GM21723 (cell line): ENCODE data around the gene ARF3.

ENCODE experiments used
- ATAC-seq: cut with Tn5 transposase; IDR thresholded peaks from one replicate; pipeline ENCODE4 v1.9.1; 2021; ENCODE audit warnings: mild to moderate bottlenecking, moderate library complexity; ENCODE audit not compliant: unreplicated experiment

Gene ARF3

GRCh38 chr12:48957141-48958048 is at the start of gene ARF3:
Gene ARF3 (minus strand): TSS chr12:48957487. CDS start chr12:48941095, 16,392 bp downstream.
- ATAC-seq = peak; percentile 94

- no peak for ATAC-seq
Measured at GRCh38 chr12:49000346-49000745, 43.1 kb upstream of the ARF3 start.

- peak; percentile 35 for ATAC-seq
Measured at GRCh38 chr12:48999371-49000131, 42.3 kb upstream of the ARF3 start, which contains the start of gene DDN. Gene DDN (minus strand): TSS chr12:48999375. CDS start chr12:48999287, 88 bp downstream.

GRCh38 chr12:48998497-48999353 is 41.4 kb upstream of the ARF3 start:
- ATAC-seq = peak; percentile 17

GRCh38 chr12:48997719-48998496 is 40.6 kb upstream of the ARF3 start:
- peak; percentile 38 for ATAC-seq

GRCh38 chr12:48996794-48997718 is 39.8 kb upstream of the ARF3 start:
- ATAC-seq = no peak

GRCh38 chr12:48995086-48995879 is 38.0 kb upstream of the ARF3 start:
- ATAC-seq = peak; percentile 28

GRCh38 chr12:48994224-48995085 is 37.2 kb upstream of the ARF3 start:
- no peak for ATAC-seq

- no peak for ATAC-seq
Measured at GRCh38 chr12:48993787-48994186, 36.5 kb upstream of the ARF3 start.

GRCh38 chr12:48991247-48992050 is 34.2 kb upstream of the ARF3 start:
- ATAC-seq = no peak

GRCh38 chr12:48990552-48990951 is 33.3 kb upstream of the ARF3 start:
- no peak for ATAC-seq

GRCh38 chr12:48988030-48988649 is 30.9 kb upstream of the ARF3 start:
- ATAC-seq = peak; percentile 61

GRCh38 chr12:48986720-48987291 is 29.5 kb upstream of the ARF3 start:
- ATAC-seq = no peak

- no peak for ATAC-seq
Measured at GRCh38 chr12:48985901-48986300, 28.6 kb upstream of the ARF3 start.

- ATAC-seq = no peak
Measured at GRCh38 chr12:48985475-48985897, 28.2 kb upstream of the ARF3 start.
